Spleen (tissue), 7 donors: ENCODE results near the gene RMC1.

Experiments
- CTCF ChIP-seq, 11 experiments: fragments of 200-600 bp in 7 of 11; fragments of 450-650 bp in 4 of 11; sonication (generic) in 4 of 11; IDR thresholded peaks in 8 of 11; conservative IDR thresholded peaks in 3 of 11; 1 replicate in 7 of 11; 2 replicates in 4 of 11; pipeline versions ENCODE4 v1.4.0 to v1.8.0; 2016 to 2021; ENCODE audit warnings: antibody characterized with exemption in 11 of 11, inconsistent platforms in 4 of 11, mild to moderate bottlenecking in 1 of 11
- POLR2A ChIP-seq, 3 donors: fragments of 450-650 bp; IDR thresholded peaks; one replicate each; pipeline ENCODE4 v1.5.1; 2017; ENCODE audit warnings: antibody characterized with exemption in 3 of 3, mild to moderate bottlenecking in 1 of 3
- POLR2AphosphoS5 ChIP-seq, 3 donors: sonication (generic); formaldehyde crosslinking; IDR thresholded peaks; one replicate each; pipeline ENCODE4 v1.5.1; 2017; ENCODE audit warnings: antibody characterized with exemption in 3 of 3
- donor health status: DM: no; HTN: no; CAD: no; lungs with moderate emphysema.
- donor health status: DM: no; HTN: no; CAD: no.
- donor health status: DM: no; HTN: no; CAD: no.

GRCh38 chr18:23556145-23556780 lies 53.0 kb downstream of the RMC1 start:
- TF ChIP-seq POLR2AphosphoS5 (IDR thresholded peaks at IDR 0.05) = no peak
- TF ChIP-seq CTCF (IDR thresholded peaks at IDR 0.05 in 8 of 11, conservative IDR thresholded peaks at IDR 0.05 in 3 of 11) = no peak
- no peak for TF ChIP-seq POLR2A (IDR thresholded peaks at IDR 0.05)
